ENCODE data around the gene PRR23A. TPM values are rescaled to one million over a fixed set of nuclear protein-coding genes. Genes with fewer than 3 reads are reported as not detected.

The PRR23A gene
- polyA plus RNA-seq, 1 donor from 2014 or later = not detected

- no peak overlapping the region for H2AFZ ChIP-seq (ENCODE audit: low read depth, low read length)
- no peaks in the 10 kb centered on the region for H4K20me1 ChIP-seq (ENCODE audit: insufficient read depth)
- H3K27ac ChIP-seq (ENCODE audit: low read length) = no peak overlapping the region
- H3K4me2 ChIP-seq (ENCODE audit: low read length) = no peak overlapping the region
- no peak for TF ChIP-seq MXI1 (conservative IDR thresholded peaks at IDR 0.05; ENCODE audit: poor library complexity, severe bottlenecking)
- TF ChIP-seq, protein P1, sequence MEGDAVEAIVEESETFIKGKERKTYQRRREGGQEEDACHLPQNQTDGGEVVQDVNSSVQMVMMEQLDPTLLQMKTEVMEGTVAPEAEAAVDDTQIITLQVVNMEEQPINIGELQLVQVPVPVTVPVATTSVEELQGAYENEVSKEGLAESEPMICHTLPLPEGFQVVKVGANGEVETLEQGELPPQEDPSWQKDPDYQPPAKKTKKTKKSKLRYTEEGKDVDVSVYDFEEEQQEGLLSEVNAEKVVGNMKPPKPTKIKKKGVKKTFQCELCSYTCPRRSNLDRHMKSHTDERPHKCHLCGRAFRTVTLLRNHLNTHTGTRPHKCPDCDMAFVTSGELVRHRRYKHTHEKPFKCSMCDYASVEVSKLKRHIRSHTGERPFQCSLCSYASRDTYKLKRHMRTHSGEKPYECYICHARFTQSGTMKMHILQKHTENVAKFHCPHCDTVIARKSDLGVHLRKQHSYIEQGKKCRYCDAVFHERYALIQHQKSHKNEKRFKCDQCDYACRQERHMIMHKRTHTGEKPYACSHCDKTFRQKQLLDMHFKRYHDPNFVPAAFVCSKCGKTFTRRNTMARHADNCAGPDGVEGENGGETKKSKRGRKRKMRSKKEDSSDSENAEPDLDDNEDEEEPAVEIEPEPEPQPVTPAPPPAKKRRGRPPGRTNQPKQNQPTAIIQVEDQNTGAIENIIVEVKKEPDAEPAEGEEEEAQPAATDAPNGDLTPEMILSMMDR (IDR thresholded peaks at IDR 0.05; ENCODE audit: poor library complexity, severe bottlenecking) = no peak
- no peak for TF ChIP-seq EP300 (conservative IDR thresholded peaks at IDR 0.05; ENCODE audit: poor library complexity, severe bottlenecking)
- no peak for TF ChIP-seq SMC3 (conservative IDR thresholded peaks at IDR 0.05; ENCODE audit: poor library complexity)
- TF ChIP-seq POLR2AphosphoS5 (IDR thresholded peaks at IDR 0.05) = no peak
- no peak for TF ChIP-seq RAD21 (conservative IDR thresholded peaks at IDR 0.05)
- no peak for TF ChIP-seq TAF1 (IDR thresholded peaks at IDR 0.05; ENCODE audit: low read depth)
- no peak for TF ChIP-seq EZH2 (IDR thresholded peaks at IDR 0.05; ENCODE audit: borderline replicate concordance, insufficient read depth, low read length, poor library complexity, severe bottlenecking)
- TF ChIP-seq, protein P2, sequence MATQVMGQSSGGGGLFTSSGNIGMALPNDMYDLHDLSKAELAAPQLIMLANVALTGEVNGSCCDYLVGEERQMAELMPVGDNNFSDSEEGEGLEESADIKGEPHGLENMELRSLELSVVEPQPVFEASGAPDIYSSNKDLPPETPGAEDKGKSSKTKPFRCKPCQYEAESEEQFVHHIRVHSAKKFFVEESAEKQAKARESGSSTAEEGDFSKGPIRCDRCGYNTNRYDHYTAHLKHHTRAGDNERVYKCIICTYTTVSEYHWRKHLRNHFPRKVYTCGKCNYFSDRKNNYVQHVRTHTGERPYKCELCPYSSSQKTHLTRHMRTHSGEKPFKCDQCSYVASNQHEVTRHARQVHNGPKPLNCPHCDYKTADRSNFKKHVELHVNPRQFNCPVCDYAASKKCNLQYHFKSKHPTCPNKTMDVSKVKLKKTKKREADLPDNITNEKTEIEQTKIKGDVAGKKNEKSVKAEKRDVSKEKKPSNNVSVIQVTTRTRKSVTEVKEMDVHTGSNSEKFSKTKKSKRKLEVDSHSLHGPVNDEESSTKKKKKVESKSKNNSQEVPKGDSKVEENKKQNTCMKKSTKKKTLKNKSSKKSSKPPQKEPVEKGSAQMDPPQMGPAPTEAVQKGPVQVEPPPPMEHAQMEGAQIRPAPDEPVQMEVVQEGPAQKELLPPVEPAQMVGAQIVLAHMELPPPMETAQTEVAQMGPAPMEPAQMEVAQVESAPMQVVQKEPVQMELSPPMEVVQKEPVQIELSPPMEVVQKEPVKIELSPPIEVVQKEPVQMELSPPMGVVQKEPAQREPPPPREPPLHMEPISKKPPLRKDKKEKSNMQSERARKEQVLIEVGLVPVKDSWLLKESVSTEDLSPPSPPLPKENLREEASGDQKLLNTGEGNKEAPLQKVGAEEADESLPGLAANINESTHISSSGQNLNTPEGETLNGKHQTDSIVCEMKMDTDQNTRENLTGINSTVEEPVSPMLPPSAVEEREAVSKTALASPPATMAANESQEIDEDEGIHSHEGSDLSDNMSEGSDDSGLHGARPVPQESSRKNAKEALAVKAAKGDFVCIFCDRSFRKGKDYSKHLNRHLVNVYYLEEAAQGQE (IDR thresholded peaks at IDR 0.05; ENCODE audit: borderline replicate concordance) = no peak
- no peaks in the 10 kb centered on the region for H3K9me2 ChIP-seq (ENCODE audit: insufficient read depth, low read length)
- H3K4me3 ChIP-seq (ENCODE audit: low read length) = no peak overlapping the region
- H3K9ac ChIP-seq (ENCODE audit: low read length) = no peak overlapping the region
- no peaks in the 10 kb centered on the region for H3K9me3 ChIP-seq (ENCODE audit: low read length)
- no peaks in the 10 kb centered on the region for H3K79me2 ChIP-seq (replicated peaks; ENCODE audit: insufficient read depth, low read length)
- no peaks in the 10 kb centered on the region for H3K36me3 ChIP-seq (ENCODE audit: insufficient read depth, low read length)
- no peaks in the 10 kb centered on the region for H3K27me3 ChIP-seq (ENCODE audit: insufficient read depth, low read depth, low read length)
- H3F3A ChIP-seq (ENCODE audit: insufficient read depth, low read length, poor library complexity, severe bottlenecking) = no peaks in the 10 kb centered on the region
Observed at GRCh38 chr3:138975351-138975750, 30.7 kb downstream of the PRR23A start.

- Histone ChIP-seq H3K9me2 (ENCODE audit: insufficient read depth, low read length) (no peaks in the 10 kb centered on the region), H3K79me2 (replicated peaks; ENCODE audit: insufficient read depth, low read length) (no peaks in the 10 kb centered on the region), H3K4me3 (ENCODE audit: low read length) (no peak overlapping the region), H4K20me1 (ENCODE audit: insufficient read depth) (no peaks in the 10 kb centered on the region), H3K27ac (ENCODE audit: low read length) (no peak overlapping the region), H3K27me3 (ENCODE audit: insufficient read depth, low read depth, low read length) (no peaks in the 10 kb centered on the region), H3K4me2 (ENCODE audit: low read length) (no peak overlapping the region), H3K36me3 (ENCODE audit: insufficient read depth, low read length) (no peaks in the 10 kb centered on the region), H3F3A (ENCODE audit: insufficient read depth, low read length, poor library complexity, severe bottlenecking) (no peaks in the 10 kb centered on the region), H2AFZ (ENCODE audit: low read depth, low read length) (no peak overlapping the region), H3K9me3 (ENCODE audit: low read length) (no peaks in the 10 kb centered on the region), H3K9ac (ENCODE audit: low read length) (no peak overlapping the region)
- TF ChIP-seq SMC3 (conservative IDR thresholded peaks at IDR 0.05; ENCODE audit: poor library complexity) = no peak
- TF ChIP-seq TAF1 (IDR thresholded peaks at IDR 0.05; ENCODE audit: low read depth) = no peak
- TF ChIP-seq EZH2 (IDR thresholded peaks at IDR 0.05; ENCODE audit: borderline replicate concordance, insufficient read depth, low read length, poor library complexity, severe bottlenecking) = no peak
- TF ChIP-seq, protein P2 (IDR thresholded peaks at IDR 0.05; ENCODE audit: borderline replicate concordance) = no peak
- no peak for TF ChIP-seq POLR2AphosphoS5 (IDR thresholded peaks at IDR 0.05)
- TF ChIP-seq, protein P1 (IDR thresholded peaks at IDR 0.05; ENCODE audit: poor library complexity, severe bottlenecking) = no peak
- TF ChIP-seq MXI1 (conservative IDR thresholded peaks at IDR 0.05; ENCODE audit: poor library complexity, severe bottlenecking) = no peak
- no peak for TF ChIP-seq RAD21 (conservative IDR thresholded peaks at IDR 0.05)
- no peak for TF ChIP-seq EP300 (conservative IDR thresholded peaks at IDR 0.05; ENCODE audit: poor library complexity, severe bottlenecking)
Observed at GRCh38 chr3:138974462-138974861, 31.6 kb downstream of the PRR23A start.
